Measurements from ENCODE around the gene RAB9B. TPM values are rescaled to one million over a fixed set of nuclear protein-coding genes. Genes with fewer than 3 reads are reported as not detected.
A peak's percentile ranks its signal among the peaks of the same experiment; 100 is the strongest.

Gene RAB9B
- total and polyA plus RNA-seq, 2 donors from 2014 or later, result 0.26 to 1.1 TPM

DNA sequence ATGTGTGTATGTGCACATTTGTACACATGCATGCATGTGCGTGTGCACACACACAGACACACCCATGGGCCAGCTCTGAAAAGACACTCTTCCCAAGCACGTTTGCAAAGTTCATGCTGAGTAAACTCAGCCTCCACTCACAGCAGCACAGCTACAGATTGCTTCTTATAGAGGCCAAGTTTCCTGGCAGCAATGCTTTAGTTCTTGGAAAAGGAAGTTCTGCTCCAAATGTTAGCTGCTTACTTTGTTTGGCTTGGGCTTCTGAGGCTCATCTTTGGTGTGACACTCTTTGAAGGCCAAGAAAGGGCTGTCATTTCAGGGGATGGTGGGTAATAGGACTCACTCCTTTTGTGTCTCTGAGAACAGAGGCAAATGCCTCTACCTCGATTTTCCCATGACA is 48.9 kb downstream of the RAB9B start:
- H3K27ac ChIP-seq (ENCODE audit: low read depth in 2 of 2, low read length in 2 of 2), result no peak overlapping the region
- H3K36me3 ChIP-seq (ENCODE audit: control insufficient read depth in 2 of 3, insufficient read depth in 3 of 3, low read length in 3 of 3), result no peaks in the 10 kb centered on the region
- H3K4me3 ChIP-seq (ENCODE audit: low read length in 3 of 3), result no peak overlapping the region
- H3K9ac ChIP-seq (ENCODE audit: low read length in 3 of 3), result no peak overlapping the region
- H3K27me3 ChIP-seq (ENCODE audit: control insufficient read depth, insufficient read depth, low read length), result peaks cover 2% of the 10 kb centered on the region
- intact Hi-C loops (cut with DNase I), result no loop called here
- H3K4me1 ChIP-seq (ENCODE audit: control insufficient read depth in 2 of 3, insufficient read depth in 2 of 3, low read depth in 1 of 3, low read length in 3 of 3), result no peaks in the 10 kb centered on the region
- DNase-seq, result peak in 1 of 5 donors; percentile 14
- FAIRE-seq, result no peak
- no peaks in the 10 kb centered on the region for H3K9me3 ChIP-seq (ENCODE audit: control insufficient read depth in 2 of 3, insufficient read depth in 1 of 3, low read length in 3 of 3)
- TF ChIP-seq, protein P1, sequence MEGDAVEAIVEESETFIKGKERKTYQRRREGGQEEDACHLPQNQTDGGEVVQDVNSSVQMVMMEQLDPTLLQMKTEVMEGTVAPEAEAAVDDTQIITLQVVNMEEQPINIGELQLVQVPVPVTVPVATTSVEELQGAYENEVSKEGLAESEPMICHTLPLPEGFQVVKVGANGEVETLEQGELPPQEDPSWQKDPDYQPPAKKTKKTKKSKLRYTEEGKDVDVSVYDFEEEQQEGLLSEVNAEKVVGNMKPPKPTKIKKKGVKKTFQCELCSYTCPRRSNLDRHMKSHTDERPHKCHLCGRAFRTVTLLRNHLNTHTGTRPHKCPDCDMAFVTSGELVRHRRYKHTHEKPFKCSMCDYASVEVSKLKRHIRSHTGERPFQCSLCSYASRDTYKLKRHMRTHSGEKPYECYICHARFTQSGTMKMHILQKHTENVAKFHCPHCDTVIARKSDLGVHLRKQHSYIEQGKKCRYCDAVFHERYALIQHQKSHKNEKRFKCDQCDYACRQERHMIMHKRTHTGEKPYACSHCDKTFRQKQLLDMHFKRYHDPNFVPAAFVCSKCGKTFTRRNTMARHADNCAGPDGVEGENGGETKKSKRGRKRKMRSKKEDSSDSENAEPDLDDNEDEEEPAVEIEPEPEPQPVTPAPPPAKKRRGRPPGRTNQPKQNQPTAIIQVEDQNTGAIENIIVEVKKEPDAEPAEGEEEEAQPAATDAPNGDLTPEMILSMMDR (IDR thresholded peaks at IDR 0.05; ENCODE audit: borderline replicate concordance, extremely low read depth, insufficient read depth), result no peak

DNA sequence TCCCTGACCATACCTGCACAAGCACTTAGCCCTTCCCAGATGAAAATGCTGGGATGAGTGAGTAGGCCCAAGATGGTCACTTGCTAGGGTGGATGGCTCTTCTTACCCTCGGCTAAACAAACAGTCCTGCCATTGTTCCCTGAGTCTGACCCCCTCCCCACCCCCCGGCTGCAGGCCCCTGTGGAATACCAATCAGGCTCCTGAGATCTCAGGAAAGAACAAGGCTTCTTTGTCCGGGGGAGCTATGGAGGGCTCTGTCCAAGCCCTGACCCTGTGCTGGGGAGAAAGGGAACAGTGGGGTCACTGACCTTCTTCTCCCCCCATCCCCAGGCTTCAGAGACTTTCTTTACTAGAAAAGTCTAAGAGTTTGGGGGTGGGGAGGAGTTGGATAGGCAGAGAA is 49.4 kb downstream of the RAB9B start:
- TF ChIP-seq, protein P1 (IDR thresholded peaks at IDR 0.05; ENCODE audit: borderline replicate concordance, extremely low read depth, insufficient read depth), result no peak
- intact Hi-C loops (cut with DNase I), result no loop called here

DNA sequence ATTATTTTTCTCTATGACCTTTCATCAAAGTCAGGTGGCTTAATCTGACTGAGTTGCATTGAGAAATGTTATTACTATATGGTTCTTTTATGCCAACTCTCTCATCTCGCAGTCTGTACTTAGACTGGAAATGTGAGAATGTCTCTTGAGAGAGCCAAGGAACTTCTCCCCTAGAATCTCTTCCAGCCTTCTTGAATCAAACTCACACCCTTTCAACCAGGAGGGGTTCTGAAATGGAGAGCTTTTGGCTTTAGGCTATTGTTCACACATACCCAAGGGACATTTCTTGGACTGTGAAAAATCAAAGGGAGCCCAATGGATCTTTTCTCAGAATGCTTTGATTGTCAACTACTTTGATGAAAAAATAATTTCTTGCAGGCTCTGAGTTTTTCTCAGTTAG is 50.4 kb downstream of the RAB9B start:
- Histone ChIP-seq H3K27ac (ENCODE audit: low read depth in 2 of 2, low read length in 2 of 2) (no peak overlapping the region), H3K9me3 (ENCODE audit: control insufficient read depth in 2 of 3, insufficient read depth in 1 of 3, low read length in 3 of 3) (no peaks in the 10 kb centered on the region), H3K4me1 (ENCODE audit: control insufficient read depth in 2 of 3, insufficient read depth in 2 of 3, low read depth in 1 of 3, low read length in 3 of 3) (no peaks in the 10 kb centered on the region), H3K27me3 (ENCODE audit: control insufficient read depth, insufficient read depth, low read length) (peaks cover 8% of the 10 kb centered on the region), H3K36me3 (ENCODE audit: control insufficient read depth in 2 of 3, insufficient read depth in 3 of 3, low read length in 3 of 3) (no peaks in the 10 kb centered on the region), H3K9ac (ENCODE audit: low read length in 3 of 3) (no peak overlapping the region), H3K4me3 (ENCODE audit: low read length in 3 of 3) (no peak overlapping the region)
- intact Hi-C loops (cut with DNase I), result no loop called here
- TF ChIP-seq, protein P1 (IDR thresholded peaks at IDR 0.05; ENCODE audit: borderline replicate concordance, extremely low read depth, insufficient read depth), result no peak
- DNase-seq, result no peak
- FAIRE-seq, result no peak

More for the DNA sequence above, 49.4 kb downstream of the RAB9B start:
- no peaks in the 10 kb centered on the region for H3K36me3 ChIP-seq (ENCODE audit: control insufficient read depth in 2 of 3, insufficient read depth in 3 of 3, low read length in 3 of 3)
- DNase-seq, result no peak
- no peaks in the 10 kb centered on the region for H3K9me3 ChIP-seq (ENCODE audit: control insufficient read depth in 2 of 3, insufficient read depth in 1 of 3, low read length in 3 of 3)
- H3K27me3 ChIP-seq (ENCODE audit: control insufficient read depth, insufficient read depth, low read length), result peaks cover 5% of the 10 kb centered on the region
- H3K4me1 ChIP-seq (ENCODE audit: control insufficient read depth in 2 of 3, insufficient read depth in 2 of 3, low read depth in 1 of 3, low read length in 3 of 3), result no peaks in the 10 kb centered on the region
- H3K27ac ChIP-seq (ENCODE audit: low read depth in 2 of 2, low read length in 2 of 2), result no peak overlapping the region
- no peak overlapping the region for H3K9ac ChIP-seq (ENCODE audit: low read length in 3 of 3)
- no peak overlapping the region for H3K4me3 ChIP-seq (ENCODE audit: low read length in 3 of 3)
- FAIRE-seq, result no peak

DNA sequence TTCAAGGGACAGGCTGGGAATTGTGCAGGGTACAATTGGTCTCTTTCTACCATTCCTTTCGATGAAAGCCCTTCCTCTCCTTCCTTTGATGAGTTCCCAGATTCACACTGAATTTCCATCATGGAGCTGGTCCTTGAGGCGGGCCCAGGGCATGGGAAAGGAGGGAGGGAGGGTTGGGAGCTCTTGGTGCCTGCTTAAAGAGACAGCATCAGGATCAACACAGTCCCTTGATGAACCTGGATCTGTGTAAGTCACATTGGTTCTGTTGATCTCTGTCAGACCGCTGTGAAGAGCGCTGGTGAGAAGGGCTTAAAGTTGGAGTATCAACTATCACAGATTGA is 51.0 kb downstream of the RAB9B start:
- H3K4me1 ChIP-seq (ENCODE audit: control insufficient read depth in 2 of 3, insufficient read depth in 2 of 3, low read depth in 1 of 3, low read length in 3 of 3), result no peaks in the 10 kb centered on the region
- FAIRE-seq, result no peak
- H3K27ac ChIP-seq (ENCODE audit: low read depth in 2 of 2, low read length in 2 of 2), result no peak overlapping the region
- no peaks in the 10 kb centered on the region for H3K9me3 ChIP-seq (ENCODE audit: control insufficient read depth in 2 of 3, insufficient read depth in 1 of 3, low read length in 3 of 3)
- H3K27me3 ChIP-seq (ENCODE audit: control insufficient read depth, insufficient read depth, low read length), result peaks cover 8% of the 10 kb centered on the region
- intact Hi-C loops (cut with DNase I), result no loop called here
- TF ChIP-seq, protein P1 (IDR thresholded peaks at IDR 0.05; ENCODE audit: borderline replicate concordance, extremely low read depth, insufficient read depth), result no peak
- H3K9ac ChIP-seq (ENCODE audit: low read length in 3 of 3), result no peak overlapping the region
- no peak overlapping the region for H3K4me3 ChIP-seq (ENCODE audit: low read length in 3 of 3)
- no peak for DNase-seq
- H3K36me3 ChIP-seq (ENCODE audit: control insufficient read depth in 2 of 3, insufficient read depth in 3 of 3, low read length in 3 of 3), result no peaks in the 10 kb centered on the region
